ENCODE results near the gene IPO5. TPM values are rescaled to one million over a fixed set of nuclear protein-coding genes. Genes with fewer than 3 reads are reported as not detected.

IPO5 gene
- polyA plus RNA-seq, 1 donor from 2014 or later, result 25.3 TPM

Other genes starting within 250 kb of the IPO5 start
- gene FARP1, start 189.4 kb downstream of the IPO5 start, polyA plus RNA-seq, result 0.46 TPM
- gene RNF113B, start 223.6 kb downstream of the IPO5 start, polyA plus RNA-seq, result not detected

All from IgD-negative memory B cell (primary cell).